ENCODE measurements around the gene RDX.
"Not testable (repeated sequence)": the region's sequence is repeated elsewhere in the genome, so short reads cannot be mapped to it uniquely, and the experiment has no call there.

The RDX gene

DNA sequence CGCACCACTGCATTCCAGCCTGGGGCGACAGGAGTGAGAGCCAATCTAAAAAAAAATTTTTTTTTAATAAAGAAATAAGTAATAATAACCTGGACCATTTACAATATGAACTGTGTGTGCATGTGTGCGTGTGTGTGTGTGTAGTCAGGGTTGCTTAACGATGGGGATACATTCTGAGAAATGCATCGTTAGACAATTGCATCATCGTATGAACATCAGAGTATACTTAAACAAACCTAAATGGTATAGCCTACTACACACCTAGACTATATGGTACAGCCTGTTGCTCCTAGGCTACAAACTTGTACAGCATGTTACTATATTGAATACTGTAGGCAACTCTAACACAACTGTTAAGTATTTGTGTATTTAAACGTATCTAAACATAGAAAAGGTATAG lies 26.4 kb downstream of the RDX start:
- DNase-seq: no peak

DNA sequence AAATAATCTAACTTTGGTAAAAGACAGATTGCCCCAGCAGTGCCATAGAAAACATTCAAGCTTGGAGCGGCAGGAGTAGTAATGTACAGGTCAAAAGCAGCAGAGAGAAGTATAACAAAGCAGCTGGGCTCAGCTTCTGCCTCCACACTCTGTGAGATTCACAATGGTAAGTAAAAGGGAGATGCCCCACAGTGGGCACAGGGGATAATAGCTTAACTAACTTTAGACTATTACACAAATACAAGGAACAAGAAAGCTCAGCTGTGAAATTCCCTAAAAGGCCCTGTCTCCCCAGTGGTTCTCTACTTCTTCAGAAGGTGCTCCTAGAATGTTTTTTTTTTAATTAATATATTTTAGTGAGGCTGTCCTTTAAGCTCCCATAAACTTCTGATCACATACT lies 28.0 kb downstream of the RDX start:
- DNase-seq: no peak

DNA sequence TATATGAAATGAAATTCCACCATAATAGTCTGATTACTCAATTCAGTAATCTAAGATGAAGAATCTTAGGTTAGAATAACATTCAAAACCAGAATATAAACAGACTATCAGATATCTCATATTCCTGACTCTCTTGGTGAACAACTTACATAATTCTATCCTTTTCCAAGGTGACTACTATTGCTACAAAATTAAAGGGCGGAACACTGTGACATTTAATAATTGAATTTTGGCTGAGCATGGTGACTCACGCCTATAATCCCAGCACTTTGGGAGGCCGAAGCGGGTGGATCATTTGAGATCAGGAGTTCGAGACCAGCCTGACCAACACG lies 34.4 kb downstream of the RDX start:
- DNase-seq: no peak

DNA sequence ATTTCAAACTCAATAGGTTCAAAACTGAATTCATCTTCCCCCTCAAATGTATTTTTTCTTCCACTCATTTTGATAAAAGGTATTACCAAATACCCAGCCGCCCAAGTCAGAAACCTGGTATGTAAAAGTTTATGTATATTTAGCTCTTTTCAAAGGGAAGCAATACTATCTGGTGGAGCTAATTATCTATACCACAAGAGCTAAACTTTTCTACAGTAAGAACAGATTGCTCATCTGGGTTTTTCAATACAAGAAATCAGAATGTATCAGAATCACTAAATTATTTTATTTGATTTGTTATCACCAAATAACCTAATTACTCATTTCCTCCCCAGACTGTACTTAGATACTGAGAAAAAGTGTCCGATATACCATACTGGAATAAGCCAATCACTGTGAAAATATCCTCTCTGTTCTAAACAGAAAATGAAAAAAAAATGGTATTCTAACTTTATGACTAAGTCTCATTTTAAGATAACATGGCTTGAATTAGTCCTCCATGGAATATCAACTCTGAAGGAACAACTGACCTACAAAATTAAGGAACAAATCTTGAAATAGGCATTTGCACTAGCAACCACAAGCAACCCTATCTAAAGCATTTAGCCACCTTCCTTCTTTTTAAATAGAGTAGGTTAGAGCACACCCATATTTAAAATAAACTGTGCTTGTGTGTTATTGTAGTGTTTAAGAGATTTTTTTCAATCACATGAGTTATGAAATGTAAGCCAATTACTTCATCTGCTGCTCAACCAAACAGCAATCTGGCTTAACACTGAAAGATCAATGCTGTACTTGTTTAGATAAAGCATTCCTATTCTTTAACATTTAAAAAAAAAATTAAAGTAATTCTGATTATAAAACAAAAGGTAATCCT lies 35.0 kb downstream of the RDX start:
- no peak for DNase-seq

DNA sequence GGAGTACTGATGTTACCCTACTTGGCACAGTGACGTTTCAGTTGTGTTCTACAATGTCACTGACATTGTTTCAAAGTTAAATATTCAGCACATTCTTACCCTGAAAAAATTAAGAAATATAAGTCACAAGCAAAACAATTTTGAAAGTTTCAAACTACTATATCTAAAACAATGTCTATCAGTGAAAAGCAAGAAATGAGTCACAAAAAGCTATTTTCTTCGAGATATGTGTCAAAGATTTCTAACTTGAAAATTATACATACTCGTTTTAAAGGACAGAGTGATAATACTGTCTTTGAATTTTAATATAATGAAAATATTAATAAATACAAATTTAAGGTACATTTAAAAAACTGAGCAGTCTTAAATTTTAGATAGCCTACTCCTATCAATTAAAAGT lies 42.9 kb downstream of the RDX start:
- DNase-seq: no peak

DNA sequence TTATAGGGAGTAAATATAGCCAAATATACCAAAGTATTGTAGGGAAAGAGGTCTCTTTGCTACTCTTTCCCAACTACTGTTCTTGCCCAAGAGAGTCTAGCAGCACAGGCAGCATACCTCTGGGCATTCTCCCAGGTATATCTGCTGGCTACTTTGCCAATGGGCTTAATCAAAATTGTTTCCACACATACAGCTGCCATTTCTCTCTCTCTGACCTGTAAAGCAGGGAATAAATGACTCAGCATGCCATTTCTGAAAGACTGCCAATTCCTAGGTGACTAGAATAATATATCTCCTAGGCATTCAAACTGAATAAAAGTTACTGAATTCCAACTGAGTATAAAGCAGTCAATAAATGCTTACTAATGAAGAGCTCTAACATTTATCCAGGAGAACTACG lies 44.6 kb downstream of the RDX start:
- DNase-seq: peak; percentile 53

DNA sequence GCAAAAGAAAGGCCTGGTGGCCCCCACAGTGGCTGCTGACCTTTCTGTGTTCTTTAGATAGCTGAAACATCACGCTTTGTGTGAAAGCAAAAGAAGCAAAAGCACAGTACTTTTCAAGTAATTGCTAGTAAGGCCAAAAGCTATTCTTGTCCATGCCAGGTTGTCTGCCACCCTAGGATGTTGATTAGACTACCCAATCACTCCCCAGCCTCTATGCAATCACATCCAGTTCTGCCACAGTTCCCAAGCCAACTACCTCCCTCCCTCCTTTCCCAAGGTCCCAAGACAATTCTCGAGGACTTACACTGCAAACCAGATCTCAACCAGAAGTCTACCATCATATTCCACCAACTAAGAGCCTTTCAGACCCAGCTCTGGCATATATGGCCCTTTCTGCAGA lies 46.2 kb downstream of the RDX start:
- no peak for DNase-seq

DNA sequence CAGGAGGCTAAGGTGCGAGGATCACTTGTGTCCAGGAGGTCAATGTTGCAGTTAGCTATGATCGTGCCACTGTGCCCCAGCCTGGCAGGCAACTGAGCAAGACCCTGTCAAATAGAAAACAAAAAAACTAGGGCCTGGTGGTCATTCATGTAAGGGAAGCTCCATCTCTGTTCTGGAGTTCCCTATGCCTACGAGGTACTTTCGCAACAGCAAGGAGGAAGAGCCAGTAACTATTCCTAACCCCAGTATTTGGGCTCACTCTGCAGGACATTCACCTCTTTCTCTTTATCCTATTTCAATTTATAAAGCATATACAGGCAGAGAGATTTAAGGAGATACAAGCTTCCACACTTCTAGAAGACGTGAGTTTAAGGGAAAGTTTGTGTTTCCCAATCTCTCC lies 46.6 kb downstream of the RDX start:
- DNase-seq: no peak

DNA sequence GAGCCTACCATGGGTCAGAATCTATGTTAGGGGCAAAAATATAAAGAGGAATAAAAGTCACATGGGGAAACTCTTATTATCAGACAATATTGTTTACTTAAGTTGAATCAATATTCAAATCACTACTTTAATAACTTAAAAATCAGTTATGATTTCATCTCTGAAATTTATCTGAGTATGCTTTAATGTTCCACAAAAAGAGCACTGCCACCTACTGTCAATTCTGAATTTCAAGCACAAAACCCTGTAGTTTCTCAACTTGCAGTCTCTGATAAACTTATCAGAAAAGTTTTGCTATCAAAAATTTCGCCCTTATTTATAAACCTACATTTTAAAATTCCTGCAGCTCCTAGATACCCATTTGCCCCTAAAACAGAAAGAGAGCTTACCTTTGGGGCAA lies 47.3 kb downstream of the RDX start:
- no peak for DNase-seq

DNA sequence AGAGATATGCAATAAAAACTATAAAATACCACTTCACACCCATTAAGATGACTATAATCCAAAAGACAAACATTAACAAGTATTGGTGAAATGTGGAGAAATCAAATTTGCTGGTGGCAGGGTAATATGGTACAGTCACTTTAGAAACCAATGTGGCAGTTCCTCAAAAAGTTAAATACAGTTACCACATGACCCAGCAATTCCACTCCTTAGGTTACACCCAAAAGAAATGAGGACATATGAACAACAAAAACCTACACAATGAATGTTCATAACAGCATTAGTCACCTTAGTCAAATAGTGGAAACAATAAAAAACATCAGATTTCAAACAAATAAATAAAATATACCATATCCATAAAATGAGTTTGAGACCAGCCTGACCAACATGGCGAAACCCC lies 52.6 kb downstream of the RDX start:
- no peak for DNase-seq

DNA sequence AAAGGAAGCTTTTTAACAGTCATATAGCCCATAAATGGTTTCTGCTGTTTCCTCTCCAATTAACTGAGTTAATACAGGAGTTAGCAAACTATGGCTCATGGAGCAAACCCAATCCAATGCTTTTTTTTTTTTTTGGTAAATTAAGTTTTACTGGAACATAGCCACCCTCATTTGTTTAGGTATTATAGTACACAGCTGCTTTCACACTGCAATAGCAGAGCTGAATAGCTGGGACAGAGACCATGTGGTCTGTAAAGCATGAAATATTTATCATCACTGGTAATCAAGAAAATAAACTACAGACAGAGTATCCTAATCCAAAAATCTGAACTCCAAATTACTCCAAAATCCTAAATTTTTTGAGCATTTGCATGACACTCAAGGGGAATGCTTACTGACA lies 53.7 kb downstream of the RDX start:
- no peak for DNase-seq

DNA sequence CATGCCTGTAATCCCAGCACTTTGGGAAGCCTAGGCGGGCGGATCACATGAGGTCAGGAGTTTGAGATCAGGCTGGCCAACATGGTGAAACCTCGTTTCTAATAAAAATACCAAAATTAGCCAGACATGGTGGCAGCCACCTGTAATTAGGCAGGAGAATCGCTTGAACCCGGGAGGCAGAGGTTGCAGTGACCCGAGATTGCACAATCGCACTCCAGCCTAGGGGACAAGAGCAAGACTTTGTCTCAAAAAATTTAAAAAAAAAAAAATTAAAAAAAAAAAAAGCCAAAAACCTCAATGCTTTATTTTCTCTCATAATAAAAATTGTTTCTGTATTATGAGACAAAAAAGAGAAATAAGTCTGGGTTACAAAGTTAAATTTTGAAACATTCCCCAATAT lies 54.2 kb downstream of the RDX start:
- no peak for DNase-seq

DNA sequence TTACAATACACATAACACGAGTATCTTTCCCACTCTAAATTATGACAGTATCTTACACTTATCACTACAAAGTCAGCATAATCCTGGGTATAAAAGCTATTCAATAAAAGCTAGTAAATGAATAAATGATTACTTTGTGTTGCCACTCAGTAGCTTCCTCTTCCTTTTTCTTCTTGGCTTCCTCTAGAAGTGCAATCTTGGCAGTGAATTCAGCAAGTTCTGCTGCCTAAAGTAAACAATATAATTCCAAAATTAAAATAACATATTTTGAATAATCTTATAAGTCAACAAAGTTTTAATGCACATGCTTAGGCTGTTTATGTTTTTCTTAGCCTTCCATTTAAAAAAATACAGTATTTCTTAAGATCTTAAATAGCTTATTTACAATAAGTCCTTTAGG lies 60.4 kb downstream of the RDX start:
- DNase-seq: no peak

DNA sequence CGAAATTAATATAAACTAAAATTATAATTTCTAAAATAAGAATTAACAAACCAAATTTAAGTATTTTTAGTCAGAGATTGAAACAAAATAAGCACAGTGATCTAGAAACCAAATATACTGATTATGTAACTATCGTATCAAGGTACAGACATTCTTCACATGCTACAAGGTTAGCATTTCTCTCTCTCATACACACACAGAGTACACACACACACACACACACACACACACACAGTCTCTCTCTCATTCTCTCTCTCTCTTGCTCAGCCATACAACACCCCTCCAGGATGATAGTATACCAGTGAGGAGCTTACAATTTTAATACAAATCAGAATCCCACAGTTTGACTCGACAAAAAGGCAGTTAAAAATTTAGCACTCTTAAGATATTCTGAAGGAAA lies 66.0 kb downstream of the RDX start:
- DNase-seq: no peak

DNA sequence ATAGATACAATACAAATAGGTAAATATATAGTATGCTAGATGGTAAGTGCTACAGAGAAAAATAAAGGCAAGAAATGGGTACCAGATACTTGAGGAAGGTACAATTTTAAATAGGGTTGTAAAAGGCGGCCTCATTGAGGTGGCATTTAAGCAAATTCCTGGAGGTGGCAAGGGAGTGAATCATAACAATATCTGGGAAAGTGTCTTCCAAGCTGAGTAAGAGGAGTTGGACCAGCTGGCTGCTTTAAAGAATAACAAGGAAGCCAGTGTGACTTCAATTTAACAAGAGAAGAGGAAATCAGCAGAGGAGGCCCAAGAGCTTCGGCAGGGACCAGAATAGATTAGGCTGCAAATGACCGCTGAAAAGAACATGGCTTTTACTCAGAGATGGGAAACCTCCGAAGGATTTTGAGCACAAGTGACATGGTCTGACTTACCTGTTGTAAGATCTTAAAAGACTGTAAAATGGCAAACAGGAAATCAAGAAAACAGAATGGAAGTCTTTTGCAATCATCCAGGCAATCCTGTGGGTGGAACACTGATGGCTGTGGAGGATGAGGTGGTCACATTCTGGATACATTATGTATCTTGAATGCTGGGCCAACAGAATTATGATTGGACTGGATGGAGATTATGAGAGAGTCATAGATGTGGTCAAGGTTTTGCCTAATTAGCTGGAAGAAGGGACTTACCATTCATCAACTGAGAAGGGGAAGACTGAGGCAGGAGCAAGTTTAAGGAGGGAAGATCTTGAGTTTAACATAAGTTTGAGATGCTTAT lies 77.2 kb downstream of the RDX start:
- DNase-seq: no peak

DNA sequence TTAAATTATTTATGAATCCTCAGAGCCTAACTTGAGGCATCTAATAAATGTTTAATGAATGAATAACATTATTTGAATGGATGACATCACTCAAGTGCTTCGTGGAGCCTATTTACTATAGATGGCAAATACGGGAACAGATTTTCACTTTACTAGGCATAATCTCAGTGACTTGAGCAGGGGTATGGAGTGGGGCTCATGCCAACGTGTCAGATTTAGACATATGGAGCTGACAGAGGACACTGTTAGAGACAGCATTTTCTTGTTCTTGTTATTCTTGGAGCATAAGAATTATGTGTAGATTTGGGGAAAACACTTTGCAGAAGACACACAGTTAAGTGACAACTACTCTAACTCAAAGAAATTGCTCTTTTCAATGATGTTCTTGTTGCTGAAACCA lies 78.5 kb downstream of the RDX start:
- no peak for DNase-seq

DNA sequence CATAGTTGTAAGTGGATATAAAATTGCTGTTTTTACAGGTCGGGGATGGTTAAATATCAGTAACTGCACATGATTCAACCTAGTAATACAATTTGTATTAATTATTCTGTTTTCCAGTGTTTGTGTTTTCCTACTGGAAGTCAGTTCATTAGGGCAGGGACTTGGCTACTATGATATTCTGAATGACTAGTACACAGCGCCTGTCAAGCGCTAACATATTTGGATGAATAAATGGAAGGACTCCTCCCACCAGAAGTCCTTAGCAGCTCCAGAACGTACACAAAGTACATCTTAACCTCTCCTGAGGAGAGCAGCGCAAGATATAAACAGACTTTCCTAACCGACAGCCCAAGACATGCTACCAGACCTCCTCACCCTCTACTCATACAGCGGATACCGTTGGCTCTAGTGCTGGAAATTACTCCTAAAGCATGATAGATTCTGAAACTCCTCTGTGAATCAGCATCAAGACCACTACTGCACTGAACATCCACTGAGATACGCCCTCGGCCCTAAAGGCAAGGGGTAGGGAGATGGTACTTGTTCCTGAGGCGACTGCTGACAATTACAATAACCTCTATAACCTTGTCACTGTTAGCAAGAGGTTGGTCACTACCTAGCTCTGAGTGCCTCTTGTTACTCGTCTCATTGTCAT lies 79.1 kb downstream of the RDX start:
- no peak for DNase-seq

DNA sequence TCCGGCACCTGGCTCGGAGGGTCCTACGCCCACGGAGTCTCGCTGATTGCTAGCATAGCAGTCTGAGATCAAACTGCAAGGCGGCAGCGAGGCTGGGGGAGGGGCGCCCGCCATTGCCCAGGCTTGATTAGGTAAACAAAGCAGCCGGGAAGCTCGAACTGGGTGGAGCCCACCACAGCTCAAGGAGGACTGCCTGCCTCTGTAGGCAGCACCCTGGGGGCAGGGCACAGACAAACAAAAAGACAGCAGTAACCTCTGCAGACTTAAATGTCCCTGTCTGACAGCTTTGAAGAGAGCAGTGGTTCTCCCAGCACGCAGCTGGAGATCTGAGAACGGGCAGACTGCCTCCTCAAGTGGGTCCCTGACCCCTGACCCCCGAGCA lies 87.1 kb downstream of the RDX start:
- DNase-seq: not testable (repeated sequence)

DNA sequence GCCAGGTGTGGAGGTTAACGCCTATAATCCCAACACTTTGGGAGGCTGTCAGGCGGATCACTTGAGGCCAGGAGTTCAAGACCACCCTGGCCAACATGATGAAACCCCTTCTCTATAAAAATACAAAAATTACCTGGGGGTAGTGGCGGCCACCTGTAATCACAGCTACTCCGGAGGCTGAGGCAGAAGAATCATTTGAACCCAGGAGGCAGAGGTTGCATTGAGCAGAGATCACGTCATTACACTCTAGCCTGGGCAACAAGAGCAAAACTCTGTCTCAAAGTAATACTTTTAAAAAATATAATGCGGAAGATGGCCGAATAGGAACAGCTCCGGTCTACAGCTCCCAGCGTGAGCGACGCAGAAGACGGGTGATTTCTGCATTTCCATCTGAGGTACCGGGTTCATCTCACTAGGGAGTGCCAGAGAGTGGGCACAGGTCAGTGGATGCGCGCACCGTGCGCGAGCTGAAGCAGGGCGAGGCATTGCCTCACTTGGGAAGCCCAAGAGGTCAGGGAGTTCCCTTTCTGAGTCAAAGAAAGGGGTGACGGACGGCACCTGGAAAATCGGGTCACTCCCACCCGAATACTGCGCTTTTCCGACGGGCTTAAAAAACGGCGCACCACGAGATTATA lies 87.6 kb downstream of the RDX start:
- not testable (repeated sequence) for DNase-seq

DNA sequence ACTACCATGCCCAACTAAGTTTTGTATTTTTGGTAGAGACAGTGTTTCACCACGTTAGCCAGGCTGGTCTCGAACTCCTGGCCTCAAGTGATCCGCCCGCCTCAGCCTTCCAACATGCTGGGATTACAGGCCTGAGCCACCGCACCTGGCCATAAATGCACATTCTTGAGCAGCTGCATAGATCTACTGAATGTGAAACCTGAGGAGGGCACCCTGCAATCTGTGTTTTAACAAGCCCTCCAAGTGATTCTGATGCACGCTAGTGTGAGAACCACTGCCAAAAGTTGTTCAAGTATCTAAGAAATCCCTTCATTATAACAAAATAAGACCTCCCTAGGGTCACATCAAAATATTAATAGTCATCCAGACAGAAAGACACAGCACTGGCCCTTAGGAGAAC lies 89.3 kb downstream of the RDX start:
- DNase-seq: no peak

DNA sequence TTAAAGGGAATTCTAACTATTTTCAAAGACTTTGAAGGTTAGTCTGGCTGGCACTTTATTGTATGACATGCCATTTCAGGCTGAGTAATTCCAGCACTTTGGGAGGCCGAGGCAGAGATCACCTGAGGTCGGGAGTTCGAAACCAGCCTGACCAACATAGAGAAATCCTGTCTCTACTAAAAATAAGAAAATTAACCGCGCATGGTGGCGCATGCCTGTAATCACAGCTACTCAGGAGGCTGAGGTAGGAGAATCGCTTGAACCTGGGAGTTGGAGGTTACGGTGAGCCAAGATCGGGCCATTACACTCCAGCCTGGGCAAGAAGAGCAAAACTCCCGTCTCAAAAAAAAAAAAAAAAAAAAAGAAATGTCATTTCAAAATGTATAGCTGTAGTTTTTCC lies 95.6 kb downstream of the RDX start:
- no peak for DNase-seq

DNA sequence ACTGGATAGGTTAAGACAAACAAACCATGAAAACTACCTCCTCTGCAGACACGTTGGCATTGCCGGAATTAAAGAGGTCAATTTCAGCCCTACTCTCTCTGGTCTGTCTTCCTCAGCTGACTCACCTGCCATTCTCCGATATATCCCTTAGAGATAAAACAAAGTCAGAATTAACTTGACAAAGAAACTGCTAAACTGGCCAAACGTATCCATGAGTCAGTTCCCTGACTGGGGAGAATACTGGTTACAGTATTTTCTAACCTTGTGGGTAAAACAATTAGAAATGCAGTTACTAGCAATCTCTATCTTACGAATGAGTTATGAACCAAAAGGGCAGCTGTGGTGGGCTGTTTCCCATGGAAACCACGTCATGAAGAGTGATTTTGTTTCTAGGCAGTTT lies 96.2 kb downstream of the RDX start:
- no peak for DNase-seq

DNA sequence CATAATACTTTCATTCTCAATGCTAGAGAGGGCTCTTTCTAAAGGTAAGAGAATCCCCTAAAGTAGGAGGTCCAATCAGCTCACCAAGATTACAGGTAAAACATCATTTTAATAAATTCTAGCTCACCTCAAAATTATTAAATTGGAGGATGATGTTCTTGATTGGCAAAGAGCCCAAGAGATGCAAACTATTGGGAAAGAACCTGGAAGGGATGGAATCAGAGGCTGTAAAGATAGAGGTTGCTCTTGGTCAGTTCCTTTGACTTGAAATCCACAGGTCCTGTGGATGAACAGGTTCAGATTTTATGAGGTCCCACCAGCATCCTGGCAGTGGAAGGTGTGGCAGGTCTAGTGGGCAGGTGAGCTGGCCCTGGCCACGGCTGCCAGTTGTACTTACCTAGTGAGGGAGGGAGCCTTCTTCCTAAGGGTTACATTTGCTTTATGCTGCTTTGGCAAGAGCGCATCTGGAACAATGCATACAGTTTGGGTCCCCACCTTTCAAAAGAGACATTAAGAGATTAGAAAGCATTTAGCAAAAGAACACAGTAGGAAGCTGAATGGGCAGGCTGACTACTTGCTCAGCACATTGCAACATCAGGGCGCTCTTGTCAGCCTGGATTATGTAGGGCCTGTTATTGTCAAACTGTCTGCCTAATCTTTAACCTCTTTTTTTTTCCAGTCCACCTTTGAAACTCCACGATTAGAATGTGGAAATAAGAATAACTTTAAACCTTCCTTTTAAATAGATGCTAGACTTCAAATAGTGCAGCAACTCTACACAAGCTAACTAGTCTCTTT lies 97.0 kb downstream of the RDX start:
- DNase-seq: no peak

All from NCI-H2081 treated with DMSO at 0.1 percent for 48 hours (cell line).